Trophoblast cell (in vitro differentiated cells and primary cell): ENCODE measurements around the gene ANKMY1.

Experiments
- DNase-seq, 2 donors: peaks; one replicate each; pipeline ENCODE4 v3.0.0-alpha.2; 2016
- H2AFZ ChIP-seq: 2 replicates; pipeline ENCODE4 v1.6.1; 2013; ENCODE audit warnings: low read length, moderate library complexity, mild to moderate bottlenecking; ENCODE audit not compliant: insufficient read depth, poor library complexity
- H2AK5ac ChIP-seq: 2 replicates; pipeline ENCODE4 v1.6.1; 2013; ENCODE audit warnings: mild to moderate bottlenecking, low read length
- H2BK120ac ChIP-seq: 2 replicates; pipeline ENCODE4 v1.6.1; 2013; ENCODE audit warnings: low read length, mild to moderate bottlenecking, moderate library complexity; ENCODE audit not compliant: insufficient read depth, poor library complexity
- H2BK12ac ChIP-seq: 2 replicates; pipeline ENCODE4 v1.6.1; 2013; ENCODE audit warnings: mild to moderate bottlenecking, low read length, moderate library complexity
- H2BK5ac ChIP-seq: 2 replicates; pipeline ENCODE4 v1.6.1; 2013; ENCODE audit warnings: low read length, low read depth, moderate library complexity, mild to moderate bottlenecking; ENCODE audit not compliant: poor library complexity
- H3K14ac ChIP-seq: 2 replicates; pipeline ENCODE4 v1.6.1; 2013; ENCODE audit warnings: mild to moderate bottlenecking, low read length
- H3K18ac ChIP-seq: 2 replicates; pipeline ENCODE4 v1.6.1; 2013; ENCODE audit warnings: mild to moderate bottlenecking, low read length
- H3K23ac ChIP-seq: 2 replicates; pipeline ENCODE4 v1.6.1; 2013; ENCODE audit warnings: low read length
- H3K27ac ChIP-seq: 2 replicates; pipeline ENCODE4 v1.5.1; 2013; ENCODE audit warnings: low read depth, mild to moderate bottlenecking, inconsistent platforms, low read length, moderate library complexity
- H3K27me3 ChIP-seq: 2 replicates; pipeline ENCODE4 v1.6.1; 2013; ENCODE audit warnings: inconsistent platforms, mild to moderate bottlenecking, low read length, moderate library complexity; ENCODE audit not compliant: insufficient read depth
- H3K36me3 ChIP-seq, 2 experiments: 1 replicate in 1 of 2; 2 replicates in 1 of 2; pipeline ENCODE4 v1.6.1; 2013; ENCODE audit warnings: low read length in 2 of 2, mild to moderate bottlenecking in 2 of 2, moderate library complexity in 1 of 2; ENCODE audit not compliant: insufficient read depth in 2 of 2, control insufficient read depth in 1 of 2
- H3K4ac ChIP-seq: 2 replicates; pipeline ENCODE4 v1.6.1; 2013; ENCODE audit warnings: low read depth, mild to moderate bottlenecking, low read length, moderate library complexity
- H3K4me1 ChIP-seq, 2 experiments: 1 replicate in 1 of 2; 2 replicates in 1 of 2; pipeline ENCODE4 v1.6.1; 2013; ENCODE audit warnings: low read length in 2 of 2, mild to moderate bottlenecking in 2 of 2, moderate library complexity in 1 of 2; ENCODE audit not compliant: insufficient read depth in 2 of 2, control insufficient read depth in 1 of 2
- H3K4me2 ChIP-seq: 2 replicates; pipeline ENCODE4 v1.6.1; 2013; ENCODE audit warnings: inconsistent platforms, mild to moderate bottlenecking, low read length, moderate library complexity
- H3K4me3 ChIP-seq: 2 replicates; pipeline ENCODE4 v1.5.1; 2013; ENCODE audit warnings: mild to moderate bottlenecking, low read depth, low read length, inconsistent platforms
- H3K79me1 ChIP-seq: one replicate; pipeline ENCODE4 v1.6.1; 2013; ENCODE audit warnings: low read length
- H3K79me2 ChIP-seq: 2 replicates; pipeline ENCODE4 v1.6.1; 2013; ENCODE audit warnings: low read length, mild to moderate bottlenecking; ENCODE audit not compliant: control insufficient read depth, insufficient read depth, poor library complexity
- H3K9ac ChIP-seq: 2 replicates; pipeline ENCODE4 v1.6.1; 2013; ENCODE audit warnings: mild to moderate bottlenecking, low read length
- H3K9me3 ChIP-seq: 2 replicates; pipeline ENCODE4 v1.6.1; 2013; ENCODE audit warnings: low read depth, mild to moderate bottlenecking, control low read depth, inconsistent platforms, low read length; ENCODE audit not compliant: insufficient read depth
- H4K12ac ChIP-seq: 2 replicates; pipeline ENCODE4 v1.6.1; 2013; ENCODE audit warnings: low read depth, mild to moderate bottlenecking, low read length, moderate library complexity
- H4K8ac ChIP-seq: 2 replicates; pipeline ENCODE4 v1.6.1; 2013; ENCODE audit warnings: low read depth, mild to moderate bottlenecking, low read length, moderate library complexity
- H4K91ac ChIP-seq: one replicate; pipeline ENCODE4 v1.6.1; 2013; ENCODE audit warnings: low read depth, mild to moderate bottlenecking, low read length, moderate library complexity
- WGBS: extraction: QIAGEN DNeasy Blood & Tissue Kit; methylation state at CpG from one replicate; pipeline ENCODE4 v1.1.7; 2013; ENCODE audit warnings: missing lambda C conversion rate; ENCODE audit not compliant: insufficient read length, insufficient coverage; ENCODE audit errors: extremely low coverage; 5-methylcytosine and 5-hydroxymethylcytosine counted together

ANKMY1 gene

DNA sequence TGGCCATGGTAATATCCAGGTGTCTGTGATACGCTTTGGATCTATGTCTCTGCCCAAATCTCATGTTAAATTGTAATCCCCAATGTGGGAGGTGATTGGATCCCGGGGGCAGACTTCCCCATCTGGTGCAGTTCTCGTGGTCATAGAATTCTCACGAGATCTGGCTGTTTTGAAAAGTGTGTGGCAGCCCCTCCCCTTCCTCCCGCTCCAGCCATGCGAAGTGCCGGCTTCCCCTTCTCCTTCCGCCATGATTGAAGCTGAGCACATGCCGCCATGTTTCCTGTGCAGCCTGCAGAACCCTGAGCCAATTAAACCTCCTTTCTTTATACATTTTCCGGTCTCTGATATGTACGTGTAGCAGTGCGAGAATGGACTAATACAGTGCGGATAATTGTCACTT lies 79.9 kb downstream of the ANKMY1 start:
- Histone ChIP-seq H3K27me3 (no peaks in the 10 kb centered on the region), H3K4ac (no peak overlapping the region), H3K4me3 (no peak overlapping the region), H4K91ac (no peak overlapping the region), H4K12ac (no peak overlapping the region), H2AFZ (no peak overlapping the region), H3K36me3 (no peaks in the 10 kb centered on the region), H3K14ac (no peak overlapping the region), H3K4me2 (no peak overlapping the region), H2BK12ac (no peak overlapping the region), H3K23ac (no peak overlapping the region), H2BK5ac (no peak overlapping the region), H2AK5ac (no peak overlapping the region), H3K79me2 (no peaks in the 10 kb centered on the region), H3K4me1 (no peaks in the 10 kb centered on the region), H3K27ac (no peak overlapping the region), H3K18ac (no peak overlapping the region), H2BK120ac (no peak overlapping the region), H3K79me1 (no peaks in the 10 kb centered on the region), H4K8ac (no peak overlapping the region), H3K9ac (no peak overlapping the region), H3K9me3 (no peaks in the 10 kb centered on the region)
- no peak for DNase-seq
- WGBS: no CpG with 5 or more reads among the region's 13 CpGs

DNA sequence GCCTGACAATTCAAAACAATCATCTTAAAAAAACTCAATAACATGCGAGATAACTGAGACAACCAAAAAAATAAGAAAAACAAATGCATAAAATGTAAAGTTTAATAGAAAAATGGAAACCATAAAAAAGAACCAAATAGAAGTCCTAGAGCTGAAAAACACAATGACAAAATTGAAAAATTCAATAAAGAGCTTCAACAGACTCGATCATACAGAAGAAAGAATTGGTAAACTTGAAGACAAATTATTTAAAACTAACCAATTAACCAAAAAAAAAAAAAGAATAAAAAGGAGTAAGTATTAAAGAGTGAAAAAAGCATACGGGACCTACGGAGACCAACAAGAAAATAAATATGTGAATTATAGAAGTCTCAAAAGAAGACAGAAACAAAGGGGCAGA lies 84.6 kb downstream of the ANKMY1 start:
- Histone ChIP-seq H3K9me3 (peaks cover 4% of the 10 kb centered on the region), H3K23ac (no peak overlapping the region), H3K9ac (no peak overlapping the region), H3K27ac (no peak overlapping the region), H3K18ac (no peak overlapping the region), H3K4ac (no peak overlapping the region), H2AK5ac (no peak overlapping the region), H4K12ac (no peak overlapping the region), H3K79me1 (no peaks in the 10 kb centered on the region), H4K91ac (no peak overlapping the region), H4K8ac (no peak overlapping the region), H2BK12ac (no peak overlapping the region), H2BK120ac (no peak overlapping the region), H3K4me3 (no peak overlapping the region), H3K36me3 (no peaks in the 10 kb centered on the region), H3K79me2 (no peaks in the 10 kb centered on the region), H3K14ac (no peak overlapping the region), H3K4me1 (peaks cover 4 to 6% of the 10 kb centered on the region in 2 experiments), H2AFZ (no peak overlapping the region), H3K27me3 (no peaks in the 10 kb centered on the region), H2BK5ac (no peak overlapping the region), H3K4me2 (no peak overlapping the region)
- DNase-seq: peak in 1 of 2 donors; percentile 8
- no CpG with 5 or more reads among the region's 4 CpGs for WGBS

DNA sequence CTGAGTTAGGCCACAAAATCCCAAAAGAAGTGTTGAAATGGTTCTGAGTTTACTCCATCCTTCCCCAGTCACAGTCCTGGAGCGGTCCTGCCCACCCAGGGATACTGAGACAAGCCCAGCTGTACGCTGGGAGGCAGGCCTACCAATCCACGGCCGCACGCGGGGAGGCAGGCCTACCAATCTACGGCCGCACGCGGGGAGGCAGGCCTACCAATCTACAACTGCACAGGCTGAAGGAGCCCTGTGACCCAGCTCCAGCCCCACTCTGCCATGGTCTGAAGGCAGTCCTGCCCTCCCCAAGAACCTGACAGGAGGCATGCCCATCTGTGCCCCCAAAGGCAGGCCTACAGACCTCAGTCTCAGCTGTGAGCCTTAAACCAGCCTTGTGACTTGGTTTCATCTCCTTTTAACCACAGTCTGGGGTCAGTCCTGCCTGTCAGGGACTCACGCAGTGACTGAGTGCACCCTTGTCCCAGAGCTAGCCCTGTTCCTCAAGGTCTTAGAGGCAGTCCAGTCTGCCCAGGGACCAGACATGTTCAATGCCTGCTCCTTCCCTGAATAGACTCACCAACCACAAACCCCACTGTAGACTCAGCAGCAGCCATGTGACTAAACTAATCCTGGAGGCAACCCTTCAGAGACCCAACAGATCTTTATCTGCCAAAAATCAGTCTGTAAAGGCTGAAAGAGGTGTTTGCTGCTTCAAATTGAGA lies 85.6 kb downstream of the ANKMY1 start:
- Histone ChIP-seq H3K79me2 (no peaks in the 10 kb centered on the region), H3K18ac (no peak overlapping the region), H2AFZ (no peak overlapping the region), H3K36me3 (no peaks in the 10 kb centered on the region), H3K4ac (no peak overlapping the region), H3K79me1 (no peaks in the 10 kb centered on the region), H2BK120ac (no peak overlapping the region), H3K4me3 (no peak overlapping the region), H3K4me2 (no peak overlapping the region), H3K4me1 (peaks cover 4 to 6% of the 10 kb centered on the region in 2 experiments), H2AK5ac (no peak overlapping the region), H3K14ac (no peak overlapping the region), H4K8ac (no peak overlapping the region), H3K23ac (no peak overlapping the region), H4K91ac (no peak overlapping the region), H3K27me3 (no peaks in the 10 kb centered on the region), H2BK5ac (no peak overlapping the region), H2BK12ac (peak overlapping the region; percentile 9), H3K9me3 (peaks cover 4% of the 10 kb centered on the region), H4K12ac (no peak overlapping the region), H3K27ac (no peak overlapping the region), H3K9ac (no peak overlapping the region)
- WGBS: no CpG with 5 or more reads among the region's 11 CpGs
- peak in 1 of 2 donors; percentile 0 for DNase-seq

DNA sequence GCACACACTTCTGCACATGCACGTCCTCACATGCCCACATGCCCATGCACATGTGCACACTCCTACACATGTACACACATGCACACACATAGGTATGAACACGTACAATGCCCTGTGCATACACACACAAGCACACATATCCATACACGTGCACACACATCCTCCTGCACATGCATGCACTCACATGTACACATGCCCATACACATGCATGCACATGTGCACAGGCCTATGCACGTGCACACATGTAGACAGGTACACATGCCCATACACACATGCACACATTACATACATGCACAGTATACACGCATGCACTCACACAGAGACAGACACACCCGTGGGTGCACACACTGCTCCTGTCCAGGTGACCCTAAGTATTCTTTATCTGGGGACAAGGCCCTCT lies 88.0 kb downstream of the ANKMY1 start:
- H3K14ac ChIP-seq: no peak overlapping the region
- H4K8ac ChIP-seq: no peak overlapping the region
- H3K79me1 ChIP-seq: no peaks in the 10 kb centered on the region
- H2BK120ac ChIP-seq: no peak overlapping the region
- peaks cover 4 to 6% of the 10 kb centered on the region in 2 experiments for H3K4me1 ChIP-seq
- H3K4ac ChIP-seq: no peak overlapping the region
- no CpG with 5 or more reads among the region's 6 CpGs for WGBS
- no peak overlapping the region for H3K9ac ChIP-seq
- no peaks in the 10 kb centered on the region for H3K27me3 ChIP-seq
- H3K4me3 ChIP-seq: peak overlapping the region; percentile 33
- H4K12ac ChIP-seq: no peak overlapping the region
- H4K91ac ChIP-seq: no peak overlapping the region
- peaks cover 4% of the 10 kb centered on the region for H3K9me3 ChIP-seq
- H3K18ac ChIP-seq: no peak overlapping the region
- H3K79me2 ChIP-seq: no peaks in the 10 kb centered on the region
- peak in 1 of 2 donors; percentile 2 for DNase-seq
- H3K4me2 ChIP-seq: no peak overlapping the region
- no peak overlapping the region for H3K27ac ChIP-seq
- peak overlapping the region; percentile 3 for H3K23ac ChIP-seq
- H2BK12ac ChIP-seq: no peak overlapping the region
- H2AK5ac ChIP-seq: no peak overlapping the region
- H2AFZ ChIP-seq: no peak overlapping the region
- H2BK5ac ChIP-seq: no peak overlapping the region
- H3K36me3 ChIP-seq: peaks cover 12 to 16% of the 10 kb centered on the region in 2 experiments
